ENCODE data around the gene ZNF385D. TPM values are rescaled to one million over a fixed set of nuclear protein-coding genes. Genes with fewer than 3 reads are reported as not detected.

Gene ZNF385D
- total RNA-seq, 1 experiment from 2014 or later: 9.6 TPM

GRCh38 chr3:21649519-21649918 is 101.5 kb downstream of the ZNF385D start:
- Mint-ChIP-seq H3K27me3 (ENCODE audit: low read depth) (no peaks in the 10 kb centered on the region), H3K4me3 (no peak overlapping the region), H3K36me3 (no peaks in the 10 kb centered on the region), H3K4me1 (peaks cover 16% of the 10 kb centered on the region), H3K27ac (no peak overlapping the region), H3K9me3 (no peaks in the 10 kb centered on the region; the same call in 1 of the 2 replicates)
- ChIA-PET CTCF (no interaction called here), POLR2A (no interaction called here)
- TF ChIP-seq EMX1 (CRISPR knock-in tag; IDR thresholded peaks at IDR 0.05) (no peak), PRDM15 (CRISPR knock-in tag; IDR thresholded peaks at IDR 0.05) (no peak), JAZF1 (CRISPR knock-in tag; IDR thresholded peaks at IDR 0.05) (no peak), GABPB1 (CRISPR knock-in tag; IDR thresholded peaks at IDR 0.05) (no peak), ZBTB21 (CRISPR knock-in tag; IDR thresholded peaks at IDR 0.05; ENCODE audit: borderline replicate concordance) (no peak), ATF1 (CRISPR knock-in tag; IDR thresholded peaks at IDR 0.05) (no peak), ELF4 (CRISPR knock-in tag; IDR thresholded peaks at IDR 0.05; ENCODE audit: low read depth) (no peak), CTCF (IDR thresholded peaks at IDR 0.05) (no peak), MLX (CRISPR knock-in tag; IDR thresholded peaks at IDR 0.05) (no peak), FOXK1 (CRISPR knock-in tag; IDR thresholded peaks at IDR 0.05) (no peak), ATF3 (CRISPR knock-in tag; conservative IDR thresholded peaks at IDR 0.05) (no peak), USF2 (CRISPR knock-in tag; IDR thresholded peaks at IDR 0.05) (no peak), E2F1 (CRISPR knock-in tag; IDR thresholded peaks at IDR 0.05) (no peak), KAT7 (CRISPR knock-in tag; IDR thresholded peaks at IDR 0.05; ENCODE audit: borderline replicate concordance) (no peak), ZNF232 (CRISPR knock-in tag; IDR thresholded peaks at IDR 0.05) (no peak), CREB1 (CRISPR knock-in tag; IDR thresholded peaks at IDR 0.05) (no peak), ZNF425 (CRISPR knock-in tag; conservative IDR thresholded peaks at IDR 0.05) (no peak), ZNF219 (CRISPR knock-in tag; IDR thresholded peaks at IDR 0.05; ENCODE audit: borderline replicate concordance) (no peak), CDX4 (CRISPR knock-in tag; IDR thresholded peaks at IDR 0.05; ENCODE audit: borderline replicate concordance) (no peak), ZNF317 (CRISPR knock-in tag; IDR thresholded peaks at IDR 0.05; ENCODE audit: borderline replicate concordance, low read depth) (no peak)
- ATAC-seq: no peak
- no peak for DNase-seq (ENCODE audit: low spot score)
